GM12878 (cell line): ENCODE measurements around the gene TTYH3. TPM values are rescaled to one million over a fixed set of nuclear protein-coding genes. Genes with fewer than 3 reads are reported as not detected.
A peak's percentile ranks its signal among the peaks of the same experiment; 100 is the strongest.

ENCODE experiments used
- ATAC-seq: fragments of 200-7000 bp; cut with Tn5 transposase; 3 replicates; pipeline ENCODE4 v1.9.1; 2020; ENCODE audit warnings: mild to moderate bottlenecking, moderate library complexity
- BruUV-seq: library from RNA; stranded (reverse); fragments of 400-500 nt; replicated peaks from 2 replicates; lab custom pipeline; 2021; lab: Mats Ljungman, UMichigan
- CTCF ChIA-PET: fragments of 300-600 bp; sonication (Branson Sonifier 250); formaldehyde crosslinking; extraction: SDS; loops from one replicate; lab custom pipeline; 2021; ENCODE audit warnings: inconsistent platforms; lab: Yijun Ruan, JAX
- POLR2A ChIA-PET: fragments of 350-600 bp; formaldehyde crosslinking; extraction: SDS; loops from one replicate; lab custom pipeline; 2021; ENCODE audit warnings: inconsistent platforms; lab: Charles Lee
- RAD21 ChIA-PET: fragments of 300-600 bp; sonication (Branson Sonifier 250); formaldehyde crosslinking; loops from one replicate; lab custom pipeline; 2023; ENCODE audit warnings: antibody characterized with exemption; ENCODE audit not compliant: unreplicated experiment; lab: Charles Lee
- SMC1A ChIA-PET: fragments of 300-600 bp; sonication (Branson Sonifier 250); formaldehyde crosslinking; loops from one replicate; lab custom pipeline; 2023; ENCODE audit not compliant: unreplicated experiment, uncharacterized antibody; lab: Charles Lee
- DNase-seq: peaks from one replicate; pipeline ENCODE4 v3.0.0-alpha.2; 2011; ENCODE audit warnings: low read depth, low spot score
- FAIRE-seq: peaks from 3 replicates; lab custom pipeline; 2011; peaks lifted over from hg19 to GRCh38; lab: Jason Lieb, UNC
- H2AFZ ChIP-seq: 2 replicates; pipeline ENCODE4 v1.6.0; 2011; ENCODE audit warnings: low read depth, low read length, control low read depth; ENCODE audit not compliant: control insufficient read depth
- H3K27ac ChIP-seq: 2 replicates; pipeline ENCODE4 v1.5.1; 2011; ENCODE audit warnings: control low read depth; ENCODE audit not compliant: control insufficient read depth, insufficient read depth
- H3K27me3 ChIP-seq, 2 experiments: replicated peaks in 1 of 2; 2 replicates each; pipeline versions ENCODE4 v1.6.0 to v1.6.1; 2011; ENCODE audit warnings: low read length in 1 of 2; ENCODE audit not compliant: control insufficient read depth in 2 of 2, insufficient read depth in 2 of 2
- H3K36me3 ChIP-seq, 2 experiments: 2 replicates each; pipeline ENCODE4 v1.5.1; 2011; ENCODE audit warnings: low read length in 1 of 2; ENCODE audit not compliant: control insufficient read depth in 2 of 2, insufficient read depth in 2 of 2
- H3K4me1 ChIP-seq: 2 replicates; pipeline ENCODE4 v1.6.1; 2011; ENCODE audit warnings: mild to moderate bottlenecking, low read length, moderate library complexity, mixed read lengths; ENCODE audit not compliant: control insufficient read depth, insufficient read depth
- H3K4me2 ChIP-seq: 2 replicates; pipeline ENCODE4 v1.6.0; 2011; ENCODE audit warnings: control low read depth; ENCODE audit not compliant: control insufficient read depth, insufficient read depth
- H3K4me3 ChIP-seq: fragments of 200-600 bp; sonication (generic); 2 replicates; pipeline ENCODE4 v1.5.1; 2016
- H3K79me2 ChIP-seq: 2 replicates; pipeline ENCODE4 v1.6.0; 2011; ENCODE audit warnings: low read length; ENCODE audit not compliant: control insufficient read depth, insufficient read depth
- H3K9ac ChIP-seq: 2 replicates; pipeline ENCODE4 v1.8.0; 2011; ENCODE audit warnings: low read length, control low read depth, mixed read lengths; ENCODE audit not compliant: control insufficient read depth, insufficient read depth
- H3K9me3 ChIP-seq: replicated peaks from 3 replicates; pipeline ENCODE4 v1.5.1; 2011; ENCODE audit warnings: mild to moderate bottlenecking, low read length; ENCODE audit not compliant: control insufficient read depth, insufficient read depth
- H4K20me1 ChIP-seq: 2 replicates; pipeline ENCODE4 v1.6.0; 2011; ENCODE audit not compliant: control insufficient read depth, insufficient read depth
- BACH1 ChIP-seq: fragments of 450-650 bp; IDR thresholded peaks from 2 replicates; pipeline ENCODE4 v1.6.1; 2017; ENCODE audit warnings: mild to moderate bottlenecking, borderline replicate concordance
- CHD1 ChIP-seq: IDR thresholded peaks from 2 replicates; pipeline ENCODE4 v1.6.1; 2012; ENCODE audit warnings: low read depth, low read length, improper control_type of control experiment
- HCFC1 ChIP-seq: fragments of 150-350 bp; IDR thresholded peaks from 2 replicates; pipeline ENCODE4 v1.6.1; 2014; ENCODE audit warnings: low read length
- MXI1 ChIP-seq: fragments of 150-350 bp; IDR thresholded peaks from 2 replicates; pipeline ENCODE4 v1.6.1; 2011; ENCODE audit warnings: low read depth, mild to moderate bottlenecking, inconsistent platforms, low read length, improper control_type of control experiment
- NR2F1 ChIP-seq: fragments of 450-650 bp; conservative IDR thresholded peaks from 2 replicates; pipeline ENCODE4 v1.6.1; 2017; ENCODE audit warnings: mild to moderate bottlenecking
- POLR2AphosphoS2 ChIP-seq: IDR thresholded peaks from 2 replicates; pipeline ENCODE4 v1.6.1; 2011; ENCODE audit warnings: low read depth, mild to moderate bottlenecking, low read length, improper control_type of control experiment, moderate library complexity
- RCOR1 ChIP-seq: conservative IDR thresholded peaks from 2 replicates; pipeline ENCODE4 v1.6.1; 2012; ENCODE audit warnings: low read depth, low read length, improper control_type of control experiment
- SMAD1 ChIP-seq: fragments of 450-650 bp; IDR thresholded peaks from 2 replicates; pipeline ENCODE4 v1.6.1; 2018; ENCODE audit warnings: mild to moderate bottlenecking, low read depth; ENCODE audit not compliant: partially characterized antibody
- ZNF384 ChIP-seq: IDR thresholded peaks from 2 replicates; pipeline ENCODE4 v1.6.1; 2012; ENCODE audit warnings: low read depth, mild to moderate bottlenecking, low read length, improper control_type of control experiment, borderline replicate concordance
- ZSCAN29 ChIP-seq: fragments of 450-650 bp; IDR thresholded peaks from 2 replicates; pipeline ENCODE4 v1.6.1; 2017; ENCODE audit warnings: mild to moderate bottlenecking, moderate library complexity
- WGBS: methylation state at CpG from one replicate; pipeline ENCODE4 v1.1.6; 2016; ENCODE audit warnings: low lambda C conversion rate; ENCODE audit not compliant: insufficient replicate concordance, insufficient coverage; ENCODE audit errors: missing lambda C conversion rate; 5-methylcytosine and 5-hydroxymethylcytosine counted together
- in situ Hi-C: fragments of 300-500 bp; cut with MboI; formaldehyde crosslinking; loops from 9 replicates; pipeline ENCODE4 v1.14.3; 2018; ENCODE audit warnings: mixed read lengths
- intact Hi-C: fragments of 100-400 bp; cut with micrococcal nuclease; formaldehyde crosslinking; loops from one replicate; pipeline ENCODE4 v1.14.2; 2022; ENCODE audit not compliant: unreplicated experiment
- polyA plus RNA-seq, 11 experiments: library from polyadenylated mRNA; depleted of rRNA in 4 of 11; unstranded in 6 of 11; stranded (reverse) in 5 of 11; fragments of >200 nt; fragmentation: Nextera tagmentation in 4 of 11; fragmentation: Illumina TruSeq in 1 of 11; extraction: Ambion mirVana in 4 of 11; extraction: Trizol in 1 of 11; gene quantifications; 1 replicate in 1 of 11; 2 replicates in 10 of 11; pipeline versions ENCODE4 v1.2.1 to v1.2.3, GENCODE V29; 2011 to 2016; ENCODE audit warnings: inconsistent platforms in 2 of 11, missing spikeins in 2 of 11, low read depth in 1 of 11
- total RNA-seq, 4 experiments: library from RNA; depleted of rRNA in 3 of 4; stranded (reverse); fragments of >200 nt in 3 of 4; fragmentation: Illumina TruSeq in 1 of 4; extraction: Trizol in 1 of 4; gene quantifications; 2 replicates each; pipeline versions ENCODE4 v1.2.1 to v1.2.3, GENCODE V29; 2013 to 2021

The TTYH3 gene
- total and polyA plus RNA-seq, 10 of the 15 experiments (the other 5 are each of a cell fraction or from before 2014, with no cell fraction given), result 0.79 to 71.4 (median 10.5) TPM

DNA sequence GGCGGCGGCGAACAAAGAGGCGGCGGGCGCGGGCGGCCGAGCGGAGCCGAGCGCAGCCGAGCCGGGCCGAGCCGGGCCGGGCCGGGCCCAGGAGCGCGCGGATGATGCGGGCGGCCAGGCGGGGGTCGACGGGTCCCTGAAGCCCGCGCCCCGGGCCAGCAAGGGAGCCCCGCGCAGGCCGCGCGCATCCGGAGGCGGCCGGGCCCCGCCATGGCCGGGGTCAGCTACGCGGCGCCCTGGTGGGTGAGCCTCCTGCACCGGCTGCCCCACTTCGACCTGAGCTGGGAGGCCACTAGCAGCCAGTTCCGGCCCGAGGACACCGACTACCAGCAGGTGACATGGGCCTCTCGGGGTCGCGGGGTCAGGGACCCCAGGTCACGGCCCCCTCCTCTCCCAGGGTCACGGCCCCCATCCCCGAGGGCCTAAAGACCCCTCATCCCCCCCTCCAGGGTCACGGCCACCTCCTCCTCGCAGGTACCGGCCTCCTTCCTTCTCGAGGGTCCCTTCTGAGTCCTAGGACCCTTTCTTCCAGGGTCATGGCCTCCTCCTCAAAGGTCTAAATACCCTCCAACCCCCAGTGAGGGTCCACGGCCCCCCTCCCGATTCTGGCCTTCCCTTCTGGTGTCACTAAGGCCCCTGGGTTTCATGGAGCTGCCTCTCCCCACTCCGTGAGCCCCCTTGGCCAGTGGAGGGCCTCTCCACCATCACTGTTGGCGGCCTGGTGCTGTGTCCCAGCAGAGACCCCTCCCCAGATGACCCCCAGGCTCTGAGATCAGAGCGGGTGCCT, at the start of gene TTYH3 (continued):
- TF ChIP-seq HCFC1 (no peak), POLR2AphosphoS2 (0 out of 2 replicates have a peak, but pooled peaks have one; percentile 24), CHD1 (peak; percentile 59; the same call in 1 of the 2 replicates), BACH1 (peak; percentile 53), ZSCAN29 (0 out of 2 replicates have a peak, but pooled peaks have one; percentile 14), MXI1 (no peak), NR2F1 (peak; percentile 97)

DNA sequence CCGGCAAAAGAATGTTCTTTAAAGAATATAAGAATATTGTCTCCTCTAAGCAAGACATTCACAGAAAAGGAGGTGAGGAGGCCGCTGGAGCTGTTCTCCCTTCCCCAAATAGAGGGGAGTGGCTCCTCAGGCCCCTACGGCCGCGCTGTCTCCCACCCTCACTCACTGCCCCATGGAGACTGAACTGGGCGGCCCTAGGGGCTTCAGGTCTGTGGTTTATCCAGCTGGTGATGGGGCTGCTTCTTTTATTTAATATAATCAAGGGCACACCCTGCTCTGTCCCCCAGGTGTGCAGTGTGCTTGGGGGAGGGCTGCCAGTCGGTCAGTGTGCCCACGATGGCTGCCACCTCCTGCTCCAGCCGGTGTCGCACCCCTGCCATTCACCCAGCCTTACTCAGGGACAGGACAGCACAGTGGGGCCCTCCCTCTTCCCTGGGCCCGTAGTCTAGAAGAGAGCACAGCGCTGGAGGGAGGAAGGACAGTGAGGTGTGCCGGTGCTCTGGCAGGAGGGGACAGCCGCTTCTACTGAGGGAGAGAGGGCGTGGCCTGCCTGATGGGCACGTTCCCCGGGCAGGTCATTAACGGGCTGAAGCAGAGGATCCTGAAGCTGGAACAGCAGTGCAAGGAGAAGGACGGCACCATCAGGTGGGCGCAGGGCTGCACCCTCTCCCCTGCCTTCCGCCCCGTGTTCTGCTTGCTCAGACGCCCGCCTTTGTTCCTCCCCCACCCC, 49.6 kb upstream of the TTYH3 start:
- in situ Hi-C loops, result no loop called here

More for the DNA sequence above, 49.6 kb upstream of the TTYH3 start:
- Histone ChIP-seq H3K4me3 (no peak overlapping the region), H4K20me1 (no peaks in the 10 kb centered on the region), H3K4me2 (no peak overlapping the region), H3K27me3 (no peaks in the 10 kb centered on the region), H3K36me3 (peaks cover 3% of the 10 kb centered on the region in 2 experiments; a peak in 2 of 4 replicates), H3K4me1 (no peaks in the 10 kb centered on the region), H3K27ac (no peak overlapping the region), H3K9me3 (no peaks in the 10 kb centered on the region), H2AFZ (no peak overlapping the region), H3K79me2 (no peaks in the 10 kb centered on the region), H3K9ac (no peak overlapping the region)
- WGBS, result 87% methylated on average over 24 of the region's 24 CpGs
- RAD21 ChIA-PET, result no interaction called here
- FAIRE-seq (no peak), ATAC-seq (no peak), DNase-seq (no peak)
- no TSS peak for BruUV-seq
- CTCF ChIA-PET, result no interaction called here
- no peak for TF ChIP-seq ZNF384
- no peak for TF ChIP-seq SMAD1
- no peak for TF ChIP-seq RCOR1
- intact Hi-C loops, result no loop called here
- POLR2A ChIA-PET, result interaction anchor here (0.7 kb wide), 1 partner anchor 188 kb away, joined by 3 read pairs; no protein-coding TSS in a partner anchor
- SMC1A ChIA-PET, result no interaction called here
